Parathyroid adenoma (tissue), 2 donors: ENCODE data around the gene CCDC127.

ENCODE experiments used
- H2AFZ ChIP-seq: fragments of 300-600 bp; sonication (generic); one replicate; pipeline ENCODE4 v1.7.0; 2017; ENCODE audit warnings: antibody characterized with exemption, mild to moderate bottlenecking
- H3K27ac ChIP-seq: fragments of 300-600 bp; sonication (generic); one replicate; pipeline ENCODE4 v1.7.0; 2017
- H3K27me3 ChIP-seq: fragments of 300-600 bp; sonication (generic); one replicate; pipeline ENCODE4 v1.7.0; 2017; ENCODE audit warnings: low read length; ENCODE audit not compliant: control insufficient read depth, insufficient read depth
- H3K36me3 ChIP-seq: fragments of 300-600 bp; sonication (generic); one replicate; pipeline ENCODE4 v1.7.0; 2017; ENCODE audit warnings: low read length; ENCODE audit not compliant: control insufficient read depth, insufficient read depth
- H3K4me1 ChIP-seq: fragments of 300-600 bp; sonication (generic); one replicate; pipeline ENCODE4 v1.7.0; 2017; ENCODE audit warnings: control low read depth
- H3K4me2 ChIP-seq: fragments of 300-600 bp; sonication (generic); one replicate; pipeline ENCODE4 v1.7.0; 2017; ENCODE audit warnings: low read length
- H3K4me3 ChIP-seq: fragments of 300-600 bp; sonication (generic); one replicate; pipeline ENCODE4 v1.7.0; 2017; ENCODE audit warnings: low read depth, low read length
- H3K79me2 ChIP-seq: fragments of 300-600 bp; sonication (generic); one replicate; pipeline ENCODE4 v1.7.0; 2017; ENCODE audit warnings: control low read depth
- H3K9ac ChIP-seq: fragments of 300-600 bp; sonication (generic); one replicate; pipeline ENCODE4 v1.7.0; 2017; ENCODE audit warnings: mild to moderate bottlenecking
- H3K9me3 ChIP-seq: fragments of 300-600 bp; sonication (generic); one replicate; pipeline ENCODE4 v1.7.0; 2017; ENCODE audit warnings: low read length; ENCODE audit not compliant: control insufficient read depth
- CTCF ChIP-seq: fragments of 300-600 bp; sonication (generic); IDR thresholded peaks from one replicate; pipeline ENCODE4 v1.7.0; 2017; ENCODE audit warnings: antibody characterized with exemption, mild to moderate bottlenecking
- donor health status: primary hyperparathyroidism.

Gene CCDC127

GRCh38 chr5:173392-174290, 44.3 kb downstream of the CCDC127 start:
- no peak overlapping the region for H3K4me3 ChIP-seq
- no peak overlapping the region for H3K27ac ChIP-seq
- no peak overlapping the region for H2AFZ ChIP-seq
- H3K4me2 ChIP-seq, result no peak overlapping the region
- H3K79me2 ChIP-seq, result no peaks in the 10 kb centered on the region
- no peak overlapping the region for H3K9ac ChIP-seq
- H3K27me3 ChIP-seq, result no peaks in the 10 kb centered on the region
- H3K9me3 ChIP-seq, result no peaks in the 10 kb centered on the region
- H3K4me1 ChIP-seq, result peaks cover 7% of the 10 kb centered on the region
- no peaks in the 10 kb centered on the region for H3K36me3 ChIP-seq
- no peak for TF ChIP-seq CTCF

GRCh38 chr5:172841-173251, 45.1 kb downstream of the CCDC127 start:
- no peaks in the 10 kb centered on the region for H3K9me3 ChIP-seq
- H3K27me3 ChIP-seq, result no peaks in the 10 kb centered on the region
- no peak overlapping the region for H3K4me2 ChIP-seq
- H3K4me1 ChIP-seq, result peaks cover 7% of the 10 kb centered on the region
- H3K79me2 ChIP-seq, result no peaks in the 10 kb centered on the region
- no peak overlapping the region for H3K27ac ChIP-seq
- H3K9ac ChIP-seq, result no peak overlapping the region
- H2AFZ ChIP-seq, result no peak overlapping the region
- H3K4me3 ChIP-seq, result no peak overlapping the region
- H3K36me3 ChIP-seq, result no peaks in the 10 kb centered on the region
- TF ChIP-seq CTCF, result no peak

- Histone ChIP-seq H3K4me3 (no peak overlapping the region), H3K9ac (no peak overlapping the region), H3K27me3 (no peaks in the 10 kb centered on the region), H3K79me2 (no peaks in the 10 kb centered on the region), H2AFZ (no peak overlapping the region), H3K4me2 (no peak overlapping the region), H3K27ac (no peak overlapping the region), H3K9me3 (no peaks in the 10 kb centered on the region), H3K36me3 (no peaks in the 10 kb centered on the region), H3K4me1 (peaks cover 7% of the 10 kb centered on the region)
- no peak for TF ChIP-seq CTCF
These were observed 45.5 kb downstream of the CCDC127 start for GRCh38 chr5:172421-172820.

- no peak for TF ChIP-seq CTCF
- Histone ChIP-seq H3K4me2 (no peak overlapping the region), H3K36me3 (no peaks in the 10 kb centered on the region), H3K27me3 (no peaks in the 10 kb centered on the region), H3K27ac (no peak overlapping the region), H3K9me3 (no peaks in the 10 kb centered on the region), H3K4me3 (no peak overlapping the region), H3K9ac (no peak overlapping the region), H3K79me2 (no peaks in the 10 kb centered on the region), H3K4me1 (peaks cover 7% of the 10 kb centered on the region), H2AFZ (no peak overlapping the region)
These were observed 46.1 kb downstream of the CCDC127 start for GRCh38 chr5:171801-172331.
